Transverse colon (tissue), 4 donors: Measurements from ENCODE around the gene TMEM245. TPM values are rescaled to one million over a fixed set of nuclear protein-coding genes. Genes with fewer than 3 reads are reported as not detected.

Source experiments
- DNase-seq: peaks from one replicate; pipeline ENCODE4 v3.0.0-alpha.2; 2019
- H3K27ac ChIP-seq, 4 donors: fragments of 200-600 bp; sonication (generic); 2 replicates each; pipeline ENCODE4 v1.5.1; 2016 to 2018; ENCODE audit warnings: inconsistent platforms in 4 of 4
- H3K27me3 ChIP-seq: fragments of 200-600 bp; sonication (generic); 2 replicates; pipeline ENCODE4 v1.5.1; 2017; ENCODE audit warnings: inconsistent platforms
- H3K36me3 ChIP-seq, 4 donors: fragments of 200-600 bp; sonication (generic); 2 replicates each; pipeline ENCODE4 v1.5.1; 2017 to 2019; ENCODE audit warnings: inconsistent platforms in 4 of 4
- H3K4me1 ChIP-seq, 4 donors: fragments of 200-600 bp; sonication (generic); 2 replicates each; pipeline ENCODE4 v1.5.1; 2017 to 2020; ENCODE audit warnings: inconsistent platforms in 4 of 4
- H3K4me3 ChIP-seq, 4 donors: fragments of 200-600 bp; sonication (generic); 1 replicate in 1 of 4; 2 replicates in 3 of 4; pipeline versions ENCODE4 v1.5.1 to v1.6.1; 2017 to 2019; ENCODE audit warnings: inconsistent platforms in 4 of 4
- H3K9me3 ChIP-seq, 2 donors: fragments of 200-600 bp; sonication (generic); 2 replicates each; pipeline ENCODE4 v1.5.1; 2017 to 2019; ENCODE audit warnings: inconsistent platforms in 2 of 2
- EP300 ChIP-seq: sonication (generic); formaldehyde crosslinking; IDR thresholded peaks from one replicate; pipeline ENCODE4 v1.6.1; 2017; ENCODE audit warnings: antibody characterized with exemption, low read depth
- POLR2A ChIP-seq: fragments of 450-650 bp; IDR thresholded peaks from one replicate; pipeline ENCODE4 v1.6.1; 2016; ENCODE audit warnings: antibody characterized with exemption, mild to moderate bottlenecking, moderate library complexity
- POLR2AphosphoS5 ChIP-seq, 3 donors: sonication (generic); formaldehyde crosslinking; IDR thresholded peaks; one replicate each; pipeline ENCODE4 v1.6.1; 2016; ENCODE audit warnings: antibody characterized with exemption in 3 of 3
- WGBS, 2 donors: methylation state at CpG; one replicate each; pipeline ENCODE4 v1.1.5; 2018; ENCODE audit warnings: low coverage in 1 of 2; 5-methylcytosine and 5-hydroxymethylcytosine counted together
- in situ Hi-C, 4 donors: fragments of 200-750 bp; cut with MboI; loops; one replicate each; pipeline versions ENCODE4 v1.15.0 to v1.15.1; 2017; ENCODE audit warnings: low sequenced_read_pairs in 3 of 4, low pct_ligation_motif_present in 1 of 4, low pct_unique_long_range_greater_than_20kb in 1 of 4
- intact Hi-C: fragments of 100-400 bp; cut with DNase I; formaldehyde crosslinking; loops from one replicate; pipeline ENCODE4 v1.15.1; 2023; ENCODE audit warnings: low total_unique reads
- total RNA-seq, 4 donors: library from RNA; depleted of rRNA; stranded (reverse); fragments of >200 nt; gene quantifications; one replicate each; pipeline ENCODE4 v1.1.0, GENCODE V29; 2016
- TF ChIP-seq, protein P1 (sequence below), 5 experiments: fragments of 200-600 bp in 3 of 5; fragments of 450-650 bp in 2 of 5; sonication (generic) in 3 of 5; IDR thresholded peaks; 1 replicate in 2 of 5; 2 replicates in 3 of 5; pipeline ENCODE4 v1.5.1; 2016 to 2017; ENCODE audit warnings: antibody characterized with exemption in 5 of 5, inconsistent platforms in 3 of 5, mild to moderate bottlenecking in 2 of 5, moderate library complexity in 1 of 5

The TMEM245 gene
- total RNA-seq, 4 donors from 2014 or later: 28.5 to 63.6 (median 58.7) TPM

DNA sequence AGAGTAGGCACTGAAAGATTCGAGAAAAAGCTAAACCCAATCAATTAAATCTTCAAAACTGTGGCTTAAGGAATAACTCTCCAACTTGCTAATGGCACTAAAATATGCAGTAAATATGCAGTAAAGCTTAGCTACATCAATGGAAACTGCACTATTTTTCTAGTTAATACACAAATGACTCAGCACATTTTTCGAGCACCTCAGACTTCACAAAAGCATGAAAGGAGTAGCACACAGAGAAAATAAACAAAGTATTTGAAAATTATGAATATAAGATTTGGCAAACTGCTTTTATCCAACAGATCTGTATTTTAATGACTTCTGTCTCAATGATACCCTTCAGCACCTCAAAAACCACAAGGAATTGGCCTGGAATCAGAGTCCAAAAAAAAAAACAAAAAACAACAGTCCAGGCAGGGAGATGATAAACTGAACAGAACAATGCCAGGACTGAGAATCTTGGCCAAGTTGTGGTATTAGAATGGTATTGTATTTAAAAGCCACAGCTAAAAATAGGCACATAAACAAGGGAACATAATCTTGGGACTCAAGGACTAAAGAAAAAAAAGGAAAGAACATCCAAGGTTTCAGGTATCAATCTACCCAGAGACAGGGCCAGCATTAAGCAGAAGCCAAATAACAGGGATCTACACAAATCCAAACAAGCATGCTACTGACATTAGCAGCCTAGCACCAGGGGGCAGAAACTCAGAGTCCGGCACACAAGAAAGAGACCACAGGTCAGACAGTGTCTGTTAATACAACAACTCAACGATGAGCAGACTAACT, 21.4 kb downstream of the TMEM245 start:
- in situ Hi-C loops: no loop called here
- peaks cover 0 to 73% (median 45%) of the 10 kb centered on the region in 4 donors for H3K4me1 ChIP-seq

DNA sequence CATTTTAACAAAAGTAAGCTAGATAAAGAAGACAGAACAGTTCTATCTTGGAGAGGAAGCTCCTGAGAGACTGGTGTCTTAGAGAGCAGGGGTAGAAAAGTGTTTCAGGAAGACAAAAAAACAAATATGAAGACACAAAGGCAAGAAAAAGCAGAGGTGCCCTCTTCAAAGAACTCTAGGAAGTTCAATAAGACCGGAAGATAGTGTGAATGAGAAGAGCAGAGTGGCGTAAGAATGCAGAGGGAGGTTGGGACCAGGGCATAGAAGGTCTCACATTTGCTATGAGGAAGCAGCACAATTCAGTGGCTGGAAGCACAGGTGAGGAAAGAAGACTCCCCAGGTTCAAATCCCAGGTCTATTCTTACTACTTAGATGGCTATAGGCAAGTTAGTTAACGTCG, 22.6 kb downstream of the TMEM245 start:
- H3K27me3 ChIP-seq: no peaks in the 10 kb centered on the region
- TF ChIP-seq, protein P1, sequence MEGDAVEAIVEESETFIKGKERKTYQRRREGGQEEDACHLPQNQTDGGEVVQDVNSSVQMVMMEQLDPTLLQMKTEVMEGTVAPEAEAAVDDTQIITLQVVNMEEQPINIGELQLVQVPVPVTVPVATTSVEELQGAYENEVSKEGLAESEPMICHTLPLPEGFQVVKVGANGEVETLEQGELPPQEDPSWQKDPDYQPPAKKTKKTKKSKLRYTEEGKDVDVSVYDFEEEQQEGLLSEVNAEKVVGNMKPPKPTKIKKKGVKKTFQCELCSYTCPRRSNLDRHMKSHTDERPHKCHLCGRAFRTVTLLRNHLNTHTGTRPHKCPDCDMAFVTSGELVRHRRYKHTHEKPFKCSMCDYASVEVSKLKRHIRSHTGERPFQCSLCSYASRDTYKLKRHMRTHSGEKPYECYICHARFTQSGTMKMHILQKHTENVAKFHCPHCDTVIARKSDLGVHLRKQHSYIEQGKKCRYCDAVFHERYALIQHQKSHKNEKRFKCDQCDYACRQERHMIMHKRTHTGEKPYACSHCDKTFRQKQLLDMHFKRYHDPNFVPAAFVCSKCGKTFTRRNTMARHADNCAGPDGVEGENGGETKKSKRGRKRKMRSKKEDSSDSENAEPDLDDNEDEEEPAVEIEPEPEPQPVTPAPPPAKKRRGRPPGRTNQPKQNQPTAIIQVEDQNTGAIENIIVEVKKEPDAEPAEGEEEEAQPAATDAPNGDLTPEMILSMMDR (IDR thresholded peaks at IDR 0.05): no peak
- TF ChIP-seq POLR2A: no peak
- no peak for TF ChIP-seq EP300
- TF ChIP-seq POLR2AphosphoS5 (IDR thresholded peaks at IDR 0.05): no peak
- intact Hi-C loops (no loop called here), in situ Hi-C loops (no loop called here)
- peaks cover 0 to 10% (median 4%) of the 10 kb centered on the region in 4 donors for H3K36me3 ChIP-seq
- no peak overlapping the region for H3K4me3 ChIP-seq
- 91 to 92% methylated on average over 4 of the region's 4 CpGs for WGBS, 2 donors
- H3K4me1 ChIP-seq: peaks cover 0 to 65% (median 39%) of the 10 kb centered on the region in 4 donors
- DNase-seq: no peak
- H3K9me3 ChIP-seq: no peaks in the 10 kb centered on the region
- peak overlapping the region; percentile 14 to 72 (median 69) for H3K27ac ChIP-seq

More for the DNA sequence above, 21.4 kb downstream of the TMEM245 start:
- TF ChIP-seq, protein P1 (IDR thresholded peaks at IDR 0.05): no peak
- no peak for TF ChIP-seq POLR2A
- TF ChIP-seq POLR2AphosphoS5 (IDR thresholded peaks at IDR 0.05): peak in 1 of 3 donors; percentile 7
- no peak for TF ChIP-seq EP300
- WGBS, 2 donors: 37 to 43% methylated on average over 4 of the region's 4 CpGs
- no peak for DNase-seq
- Histone ChIP-seq H3K27me3 (no peaks in the 10 kb centered on the region), H3K36me3 (peaks cover 0 to 5% (median 0%) of the 10 kb centered on the region in 4 donors), H3K9me3 (peaks cover 0 to 6% of the 10 kb centered on the region in 2 donors), H3K4me3 (no peak overlapping the region), H3K27ac (peak overlapping the region; percentile 56 to 72 (median 69))
- intact Hi-C loops: no loop called here

DNA sequence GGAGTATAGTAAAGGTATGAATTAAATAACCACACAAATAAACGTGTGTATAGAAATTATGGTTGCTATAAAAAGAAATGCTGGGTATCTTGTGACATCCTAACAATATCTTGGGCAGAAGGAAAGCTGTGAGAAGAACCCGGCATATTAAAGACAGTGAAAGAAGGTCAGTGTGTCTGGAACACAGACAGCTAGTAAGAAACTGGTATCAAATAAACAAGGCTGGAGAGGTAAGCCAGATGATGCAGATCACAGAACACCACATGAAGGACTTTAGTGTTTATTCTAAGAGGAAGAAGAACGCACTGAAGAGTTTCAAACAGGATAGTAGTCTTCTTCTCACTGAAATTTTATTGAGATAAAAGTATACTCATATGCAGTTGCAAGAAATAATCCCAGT, 24.4 kb downstream of the TMEM245 start:
- in situ Hi-C loops (no loop called here), intact Hi-C loops (no loop called here)
- Histone ChIP-seq H3K4me3 (no peak overlapping the region), H3K27me3 (no peaks in the 10 kb centered on the region), H3K36me3 (peaks cover 0 to 23% (median 5%) of the 10 kb centered on the region in 4 donors), H3K9me3 (no peaks in the 10 kb centered on the region), H3K27ac (peak overlapping the region in 1 of 4 donors; percentile 9), H3K4me1 (peaks cover 0 to 47% (median 25%) of the 10 kb centered on the region in 4 donors)
- no peak for TF ChIP-seq POLR2A
- TF ChIP-seq, protein P1 (IDR thresholded peaks at IDR 0.05): no peak
- no peak for TF ChIP-seq POLR2AphosphoS5 (IDR thresholded peaks at IDR 0.05)
- no peak for TF ChIP-seq EP300
- no peak for DNase-seq
- WGBS, 2 donors: 70 to 78% methylated on average over 3 of the region's 3 CpGs

DNA sequence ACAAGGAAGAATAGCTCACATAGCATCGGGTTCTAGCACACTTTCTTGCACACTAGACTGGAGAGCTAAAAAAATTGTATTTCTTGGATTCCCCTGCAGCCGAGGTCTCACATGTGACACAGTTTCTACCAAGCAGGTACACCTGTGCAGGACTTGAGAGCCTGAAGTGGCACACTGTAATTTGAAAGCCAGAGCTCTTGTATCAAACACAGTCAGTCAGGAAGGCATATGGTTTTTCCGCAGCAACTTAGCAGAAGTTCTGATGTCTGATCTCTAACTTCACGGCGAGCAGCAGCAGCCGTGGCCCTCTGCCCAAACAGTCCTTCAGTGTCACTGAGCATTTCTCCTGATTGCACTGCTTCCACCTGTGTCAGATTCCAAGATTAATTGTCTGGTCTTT, 25.5 kb downstream of the TMEM245 start:
- in situ Hi-C loops: no loop called here
- no peak for DNase-seq
- TF ChIP-seq POLR2AphosphoS5 (IDR thresholded peaks at IDR 0.05) (no peak), POLR2A (no peak), EP300 (no peak)
- TF ChIP-seq, protein P1 (IDR thresholded peaks at IDR 0.05): no peak
- Histone ChIP-seq H3K9me3 (no peaks in the 10 kb centered on the region), H3K4me3 (no peak overlapping the region), H3K4me1 (peaks cover 0 to 36% (median 21%) of the 10 kb centered on the region in 4 donors), H3K27ac (no peak overlapping the region), H3K36me3 (peaks cover 0 to 23% (median 9%) of the 10 kb centered on the region in 4 donors), H3K27me3 (no peaks in the 10 kb centered on the region)
- intact Hi-C loops: no loop called here
- 80 to 94% methylated on average over 1 to 6 of the region's 6 CpGs for WGBS, 2 donors
